Cerebellar nuclear complex (tissue), 1 donor: Measurements from ENCODE around the gene TMEM244.
"Not testable (repeated sequence)": the region's sequence is repeated elsewhere in the genome, so short reads cannot be mapped to it uniquely, and the experiment has no call there.

Source experiments
- DNase-seq, 2 experiments: peaks; one replicate each; lab custom pipeline; 2025; lab: John Stamatoyannopoulos, UW

The TMEM244 gene

DNA sequence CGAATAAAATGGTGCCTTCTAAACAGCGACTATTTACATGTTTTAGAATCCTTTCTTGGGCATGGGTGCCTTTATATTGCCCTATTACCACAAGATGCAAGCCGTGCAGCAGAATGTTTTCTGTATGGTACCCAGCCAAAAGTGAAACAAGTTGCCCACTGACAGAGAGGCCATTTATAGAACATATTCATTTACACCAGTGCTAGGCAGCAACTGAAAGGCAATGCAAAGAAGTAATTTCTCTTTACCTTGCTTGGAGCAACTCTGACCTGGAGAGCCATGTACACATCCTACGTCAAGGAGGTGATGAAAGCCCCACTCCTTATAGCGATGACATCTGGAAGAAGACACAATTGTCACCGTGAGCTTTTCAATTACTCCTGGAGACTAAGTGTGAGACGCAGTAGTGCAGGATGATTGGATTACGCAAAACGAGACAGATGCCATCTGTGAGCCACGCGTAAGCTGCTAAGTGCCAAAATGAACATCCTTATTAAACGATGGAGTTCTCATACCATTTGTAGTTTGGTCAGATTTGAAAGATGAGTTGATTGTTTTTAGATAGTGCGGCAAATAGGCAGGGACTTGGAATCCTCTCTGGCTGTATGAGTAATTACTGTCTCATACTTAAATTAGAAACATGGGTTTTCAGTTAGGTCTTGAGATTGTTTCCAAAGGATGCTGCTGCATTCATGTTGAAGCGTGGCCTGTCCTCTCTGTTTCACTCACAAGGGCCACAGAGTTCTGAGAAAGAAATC, at the start of gene TMEM244:
TSS of gene TMEM244 (minus strand) at position 408 of the 758 bp plus-strand sequence. CDS start at position 281, 127 bp downstream.
- DNase-seq, result no peak

- no peak for DNase-seq
Observed at GRCh38 chr6:129908858-129909257, 47.7 kb upstream of the TMEM244 start.

DNA sequence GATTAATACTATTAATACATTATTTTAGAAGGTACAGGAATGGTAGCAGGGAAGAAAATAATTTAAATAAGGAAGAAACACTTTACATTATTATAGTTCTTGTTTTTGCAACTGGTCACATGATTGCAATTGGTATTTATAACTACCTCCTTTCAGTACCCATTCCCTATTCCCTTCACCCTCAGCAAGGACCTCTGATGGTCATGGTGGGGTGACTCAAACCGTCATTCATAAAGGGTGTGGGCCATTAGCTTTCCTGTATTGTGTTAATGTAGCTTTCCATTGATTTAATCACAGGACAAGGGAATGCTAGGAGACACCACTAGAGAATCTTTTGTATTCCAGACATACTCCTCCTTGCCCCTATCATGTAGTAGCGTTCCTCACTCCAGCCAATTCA, 47.2 kb upstream of the TMEM244 start:
- no peak for DNase-seq

DNA sequence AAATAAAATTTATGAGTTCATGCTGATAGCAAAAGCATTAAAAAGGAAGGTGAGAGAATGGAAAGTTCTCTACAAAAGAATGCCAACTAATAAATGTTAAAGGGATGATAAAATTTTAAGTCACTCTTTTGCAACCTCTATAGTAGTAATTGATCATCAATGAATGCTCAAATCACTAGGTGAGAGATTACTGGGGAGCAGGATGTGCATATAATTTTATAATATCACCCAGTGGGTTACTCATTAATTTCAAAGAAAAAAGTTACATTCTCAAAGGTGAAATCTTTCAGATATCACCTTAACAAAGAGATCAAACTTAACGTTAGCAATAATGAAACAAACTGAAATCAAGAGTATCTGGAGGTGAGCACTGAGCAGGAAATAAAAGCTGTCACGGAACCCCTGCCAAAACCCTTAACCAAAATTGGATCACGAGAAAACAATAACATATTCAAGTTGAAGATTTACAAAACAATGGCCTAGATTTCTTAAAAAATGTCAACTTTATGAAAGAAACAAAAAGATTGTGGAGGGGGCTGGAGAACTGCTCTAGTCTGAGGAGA, 45.5 kb upstream of the TMEM244 start:
- no peak for DNase-seq

DNA sequence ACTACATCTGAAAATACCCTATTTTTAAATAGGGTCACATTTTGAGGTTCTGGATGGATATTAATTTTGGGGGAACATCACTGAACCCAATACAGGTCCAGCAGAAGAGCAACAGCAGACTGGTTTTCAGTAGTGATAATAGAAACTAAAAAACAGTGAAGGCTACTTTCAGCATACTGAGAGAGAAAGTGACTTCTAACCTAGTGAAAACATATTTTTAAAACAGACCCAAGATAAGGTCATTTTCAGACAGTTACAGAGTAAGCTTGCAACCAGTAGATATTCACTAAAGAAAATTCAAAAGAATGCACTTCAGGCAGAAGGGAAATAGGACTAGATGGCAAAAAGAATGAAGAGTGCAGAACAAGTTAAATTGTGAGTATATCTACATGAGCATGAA, 42.0 kb upstream of the TMEM244 start:
- DNase-seq, result no peak

GRCh38 chr6:129902681-129903080, 41.6 kb upstream of the TMEM244 start:
- no peak for DNase-seq

DNA sequence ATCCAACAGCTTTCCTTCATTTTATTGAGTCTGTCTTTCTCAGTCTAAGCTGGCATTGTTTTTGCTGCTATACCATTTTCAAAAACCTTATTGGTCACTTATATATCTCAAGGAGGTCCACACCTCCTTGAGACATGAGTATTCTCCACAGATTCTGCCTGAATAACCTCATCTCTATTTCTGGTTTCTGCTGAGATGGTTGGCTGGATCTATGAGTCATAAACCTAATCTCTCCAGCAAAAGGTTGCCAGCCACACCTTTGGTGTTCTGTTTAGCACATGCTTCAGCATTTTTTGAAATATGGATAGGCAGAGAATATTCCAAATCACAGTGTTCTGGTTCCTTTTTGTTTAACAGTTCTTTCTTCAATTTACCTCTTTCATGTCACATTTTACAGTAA, 40.8 kb upstream of the TMEM244 start:
- DNase-seq, result no peak

DNA sequence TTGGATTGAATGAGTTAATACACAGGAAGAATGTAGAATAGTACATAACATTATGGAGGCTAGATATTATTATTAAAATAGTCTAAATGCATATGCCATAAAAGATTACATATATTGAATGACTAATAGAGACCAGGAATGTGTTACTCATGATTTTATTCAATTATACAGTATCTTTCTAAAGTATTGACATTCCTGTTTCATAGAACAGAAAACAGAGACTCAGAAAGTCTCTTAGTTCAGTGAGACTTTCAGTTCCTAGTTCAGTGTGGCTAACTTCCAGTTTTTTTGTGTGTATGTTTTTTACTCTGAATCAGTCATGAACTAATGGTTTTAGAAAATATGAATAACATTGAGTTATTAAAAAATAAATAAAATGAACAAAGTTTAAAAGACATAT, 34.6 kb upstream of the TMEM244 start:
- no peak for DNase-seq

DNA sequence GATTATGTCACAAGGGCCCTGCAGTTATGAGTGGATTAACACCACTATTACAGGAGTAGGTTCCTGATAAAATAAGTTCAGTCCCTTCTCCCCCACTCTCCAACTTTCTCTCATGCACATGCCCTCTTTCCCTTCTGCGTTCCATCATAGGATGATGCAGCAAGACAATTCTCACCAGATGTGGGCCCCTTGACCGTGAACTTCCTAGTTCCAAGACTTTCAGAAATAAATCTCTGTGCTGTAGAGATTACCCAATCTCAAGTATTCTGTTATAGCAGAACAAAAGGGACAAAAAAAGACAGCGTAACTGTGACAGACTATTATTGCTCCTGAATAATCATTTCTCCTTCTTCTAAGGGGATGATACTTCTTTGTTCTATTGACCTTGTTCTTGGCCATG, 33.8 kb upstream of the TMEM244 start:
- no peak for DNase-seq

DNA sequence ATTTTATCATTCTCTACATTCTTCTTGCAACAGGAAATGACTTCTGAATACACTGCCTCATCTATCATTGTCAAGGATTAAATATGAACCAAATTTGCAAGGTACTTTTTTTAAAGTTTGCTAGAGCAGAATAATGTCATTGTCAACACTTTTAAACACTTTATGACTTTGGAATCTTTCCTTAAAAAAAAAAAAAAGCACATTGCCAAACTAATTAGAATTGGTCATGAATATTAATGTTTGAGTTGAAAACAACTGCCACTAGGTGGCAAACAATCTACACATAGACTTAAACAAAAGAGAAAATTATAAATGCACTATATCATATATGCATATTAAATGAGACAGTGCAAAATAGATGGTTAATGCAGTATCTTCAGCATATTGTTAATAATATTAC, 32.5 kb upstream of the TMEM244 start:
- no peak for DNase-seq

GRCh38 chr6:129890701-129891100, 29.6 kb upstream of the TMEM244 start:
- DNase-seq, result no peak

GRCh38 chr6:129890164-129890563, 29.0 kb upstream of the TMEM244 start:
- no peak for DNase-seq

DNA sequence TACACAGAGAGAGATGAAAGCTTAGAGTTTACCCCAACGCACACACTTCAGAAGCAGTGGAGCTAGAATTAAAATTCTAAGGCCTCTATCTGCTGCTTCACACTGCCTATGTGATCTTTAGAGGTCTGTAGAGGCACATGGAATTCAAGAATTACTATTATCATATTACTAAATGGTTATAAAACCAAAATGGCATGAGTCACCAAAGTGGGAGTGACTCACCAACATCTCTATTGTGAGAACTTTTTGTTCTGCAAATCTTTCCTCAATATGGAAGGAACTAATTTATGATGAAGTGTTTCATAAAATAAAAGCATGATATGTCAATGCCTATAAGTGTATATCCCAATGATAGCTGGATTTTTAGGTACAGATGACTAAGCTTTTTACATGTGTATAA, 28.5 kb upstream of the TMEM244 start:
- no peak for DNase-seq

- DNase-seq, result no peak
Observed at GRCh38 chr6:129886401-129887155, 25.5 kb upstream of the TMEM244 start.

DNA sequence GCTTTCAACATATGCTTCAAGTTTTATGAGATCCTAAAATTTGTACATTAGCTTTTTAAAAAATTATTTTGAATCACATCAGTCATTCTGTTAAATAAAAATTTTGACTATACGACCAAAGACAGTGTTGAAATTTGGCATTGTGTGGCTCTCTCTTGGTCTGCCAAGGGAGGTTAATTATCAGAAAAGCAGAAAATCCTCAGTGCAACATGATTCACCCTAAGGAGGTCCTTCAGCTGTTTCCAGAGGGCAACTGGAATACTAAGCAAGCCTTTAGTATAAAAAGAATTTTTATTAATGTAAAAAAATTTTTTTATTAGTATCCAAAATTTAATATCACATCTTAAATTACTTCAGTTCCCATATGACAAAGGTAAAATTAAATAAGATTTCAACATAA, 23.1 kb upstream of the TMEM244 start:
- no peak for DNase-seq

DNA sequence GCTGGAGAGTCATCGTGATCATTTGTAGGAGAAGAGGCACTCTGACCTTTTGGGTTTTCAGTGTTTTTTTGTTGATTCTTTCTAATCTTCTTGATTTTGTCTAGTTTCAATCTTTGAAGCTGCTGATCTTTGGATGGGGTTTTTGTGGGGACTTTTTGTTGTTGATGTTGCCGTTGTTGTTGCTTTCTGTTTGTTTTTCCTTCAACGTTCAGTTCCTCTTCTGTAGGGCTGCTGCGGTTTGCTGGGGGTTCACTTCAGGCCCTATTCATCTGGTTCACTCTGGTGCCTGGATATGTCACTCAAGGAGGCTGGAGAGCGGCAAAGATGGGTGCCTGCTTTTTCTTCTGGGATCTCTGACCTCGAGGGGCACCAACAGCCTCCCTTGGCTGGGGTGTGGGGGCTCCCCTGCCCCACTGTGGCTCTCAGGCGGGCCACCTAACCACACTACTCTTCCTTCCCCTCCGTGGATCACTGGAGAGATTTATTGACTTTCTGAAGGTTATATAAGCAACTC, 21.5 kb upstream of the TMEM244 start:
- DNase-seq, result no peak

- not testable (repeated sequence) for DNase-seq
Observed at GRCh38 chr6:129877894-129878293, 16.8 kb upstream of the TMEM244 start.

DNA sequence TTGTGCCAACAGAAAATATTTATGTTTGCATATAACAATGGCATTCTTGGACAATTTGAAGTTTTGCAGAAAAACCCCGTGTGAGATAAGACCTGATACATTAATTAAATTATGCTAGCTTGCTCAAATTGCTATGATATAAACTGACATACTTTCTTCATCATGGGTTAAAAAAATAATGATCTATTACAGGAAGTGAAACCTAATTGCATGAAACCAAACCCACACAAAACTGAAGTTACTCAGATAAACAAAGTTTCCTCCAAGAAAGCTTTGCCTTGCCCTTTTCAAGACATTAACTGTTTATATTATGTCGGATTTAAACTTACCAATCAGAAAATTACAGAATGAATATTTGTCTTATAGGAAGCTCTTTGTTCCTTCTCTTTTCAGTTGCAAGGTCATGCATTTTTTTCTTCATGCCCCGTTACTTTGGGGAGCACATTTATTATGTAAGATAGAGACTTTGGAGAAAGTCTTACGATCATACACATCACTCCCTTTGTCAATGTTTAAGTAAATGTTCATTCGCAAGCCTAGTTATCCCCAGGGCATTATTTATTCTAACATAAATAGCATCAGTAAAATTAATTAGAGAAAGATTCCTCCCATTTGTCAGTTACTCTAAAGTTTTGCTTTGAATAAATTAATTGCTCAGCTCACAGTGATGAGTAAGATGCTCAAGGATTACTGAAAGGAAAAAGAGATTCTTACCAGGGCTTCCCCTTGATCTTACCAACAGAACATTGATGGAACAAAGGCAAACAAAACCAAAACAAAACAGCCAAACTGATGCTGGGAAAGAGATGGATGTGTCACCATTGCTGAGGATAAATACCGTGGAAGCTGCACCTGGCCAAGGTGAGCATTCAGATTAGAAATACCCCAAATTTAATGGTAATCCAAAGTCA, 14.8 kb upstream of the TMEM244 start:
- DNase-seq, result no peak

- no peak for DNase-seq
Observed at GRCh38 chr6:129874837-129875236, 13.7 kb upstream of the TMEM244 start.

DNA sequence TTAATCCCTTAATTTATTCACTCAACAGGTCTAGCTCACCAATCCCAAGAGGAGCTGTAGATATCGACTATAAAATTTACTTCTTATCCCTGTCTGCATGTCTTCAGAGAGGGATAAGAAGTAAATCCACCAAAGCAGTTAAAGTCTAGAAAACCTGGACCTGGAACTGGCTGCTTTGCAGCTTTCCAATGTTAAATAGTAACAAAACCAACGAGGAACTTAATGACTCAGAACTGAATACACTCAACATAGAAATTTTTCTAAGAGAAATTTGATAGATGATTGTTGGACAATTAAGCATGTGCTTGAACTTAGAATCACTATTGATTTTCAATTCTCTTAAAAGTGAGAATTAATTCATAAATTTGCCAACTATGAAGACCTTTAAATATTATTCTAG, 11.5 kb upstream of the TMEM244 start:
- no peak for DNase-seq

DNA sequence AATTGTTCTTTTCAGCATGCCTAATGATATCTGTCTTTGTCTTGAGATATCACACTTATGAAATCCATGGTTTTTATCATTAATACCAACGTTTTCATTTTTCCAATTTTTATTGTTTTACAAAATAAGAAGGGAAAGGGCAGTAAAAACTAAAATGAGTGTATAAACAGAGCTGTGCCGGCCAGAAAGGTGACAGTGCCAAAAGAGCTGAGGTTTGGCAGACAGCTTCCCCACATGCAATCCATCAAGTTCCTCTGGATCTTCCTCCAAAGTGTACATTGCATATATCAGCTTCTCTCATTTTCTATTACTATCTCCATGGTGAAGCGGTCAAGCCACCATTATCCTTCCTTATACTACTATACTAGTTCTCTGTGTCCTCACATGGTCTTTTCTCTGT, 10.1 kb upstream of the TMEM244 start:
- no peak for DNase-seq

DNA sequence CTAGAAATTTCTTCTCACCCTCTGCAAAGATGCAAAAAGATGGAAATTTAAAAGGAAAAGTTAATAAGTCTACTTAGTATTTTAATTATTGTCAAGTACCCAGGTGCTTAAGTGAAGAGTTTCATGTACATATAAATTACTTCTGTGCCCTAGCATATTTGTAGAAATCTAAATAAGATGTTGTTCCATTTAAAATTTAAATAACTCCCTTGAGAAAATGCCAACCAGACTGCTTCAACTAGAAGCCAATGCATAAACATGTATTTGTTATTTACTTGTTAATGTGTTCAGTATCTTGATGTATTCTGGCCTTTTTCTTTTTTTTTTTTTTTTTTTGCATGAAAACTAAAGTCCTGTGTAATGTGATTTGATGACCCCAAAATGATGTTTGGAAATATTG, 6.3 kb upstream of the TMEM244 start:
- no peak for DNase-seq
